GM21717 (cell line): ENCODE results near the gene GOLGA8A.
A peak's percentile ranks its signal among the peaks of the same experiment; 100 is the strongest.
"Not testable (repeated sequence)": the region's sequence is repeated elsewhere in the genome, so short reads cannot be mapped to it uniquely, and the experiment has no call there.

ENCODE experiments used
- ATAC-seq: cut with Tn5 transposase; IDR thresholded peaks from one replicate; pipeline ENCODE4 v1.9.1; 2021; ENCODE audit warnings: mild to moderate bottlenecking, moderate library complexity; ENCODE audit not compliant: unreplicated experiment

Gene GOLGA8A

DNA sequence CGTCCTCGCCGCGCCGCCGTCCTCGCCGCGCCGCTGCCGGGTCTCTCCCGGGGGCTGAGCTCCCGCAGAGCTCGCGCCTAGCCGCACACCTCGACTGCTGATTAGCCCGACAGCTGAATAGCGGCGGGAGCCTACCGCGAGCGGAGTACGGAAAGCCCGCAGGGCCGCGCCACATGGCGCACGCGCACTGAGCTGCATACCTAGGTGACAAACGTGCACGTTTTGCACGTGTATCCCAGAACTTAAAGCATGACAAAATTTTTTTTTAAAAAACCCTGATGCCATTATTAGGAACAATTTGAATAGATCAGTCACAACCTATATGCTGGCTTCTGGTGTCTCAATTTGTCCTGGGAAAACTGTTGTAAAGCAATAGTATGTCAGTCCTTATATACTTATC is at the start of gene GOLGA8A:
GOLGA8A (minus strand) TSS at position 122 of the 400 bp plus-strand sequence. CDS start 48,117 bp downstream, outside the sequence.
- no peak for ATAC-seq

GRCh38 chr15:34483644-34484043 is 46.0 kb upstream of the GOLGA8A start:
- no peak for ATAC-seq

DNA sequence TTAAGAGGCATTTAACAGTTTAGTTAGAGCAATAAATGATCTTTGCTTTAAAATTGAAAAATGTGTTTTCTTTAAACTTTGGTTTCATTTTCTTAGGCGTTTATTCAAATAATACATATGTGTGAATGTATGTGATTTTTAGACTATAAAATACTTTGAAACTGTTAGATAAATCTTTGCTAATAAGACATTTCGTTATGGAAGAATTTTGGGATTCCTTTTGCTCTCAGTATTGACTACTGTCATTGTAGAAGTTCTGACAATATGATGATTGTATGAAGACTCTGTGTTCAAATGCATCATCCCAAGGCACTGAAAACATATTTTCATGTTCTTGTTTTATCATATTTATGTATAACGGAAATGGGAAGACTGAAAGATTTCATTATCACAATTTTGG is 43.8 kb upstream of the GOLGA8A start:
- ATAC-seq = no peak

- ATAC-seq = no peak
Observed at GRCh38 chr15:34473840-34474239, 36.2 kb upstream of the GOLGA8A start.

DNA sequence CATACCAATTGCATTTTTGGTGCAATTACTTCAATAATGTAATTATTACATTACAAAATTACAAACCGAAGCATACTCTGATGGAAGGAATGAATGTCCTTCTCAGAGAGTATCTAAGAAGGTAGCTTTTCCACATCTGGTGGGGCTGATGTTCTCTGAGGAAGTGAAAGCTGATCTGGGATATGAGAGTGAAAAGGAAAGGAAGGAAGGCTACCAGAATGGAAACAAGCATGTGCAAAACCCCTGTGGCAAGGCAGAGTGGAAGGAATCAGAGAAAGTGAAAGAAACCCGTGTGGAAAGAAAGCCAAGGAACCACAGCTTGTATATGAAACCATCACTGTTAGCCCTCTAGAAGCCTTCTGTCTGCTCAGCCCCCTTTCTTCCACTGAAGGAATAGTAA is 35.3 kb upstream of the GOLGA8A start:
- ATAC-seq = no peak

DNA sequence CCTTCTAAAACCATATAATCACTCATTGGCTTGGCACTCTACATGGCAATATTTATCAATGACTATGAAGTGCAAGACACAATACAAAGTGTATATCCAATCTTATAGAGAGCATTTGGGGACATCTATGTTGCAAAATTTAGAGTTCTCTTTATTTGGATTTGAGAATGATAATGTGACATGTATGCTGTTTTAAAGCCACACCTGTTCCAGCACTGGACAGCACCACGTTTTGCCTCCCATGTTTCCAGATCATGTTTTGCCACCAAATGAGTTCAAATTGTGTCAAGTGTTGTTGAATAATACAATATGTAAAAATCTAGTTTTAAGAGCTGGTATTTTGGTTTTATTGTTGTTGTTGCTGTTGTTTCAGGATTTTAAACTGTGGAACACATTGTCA is 33.3 kb upstream of the GOLGA8A start:
- ATAC-seq = no peak

DNA sequence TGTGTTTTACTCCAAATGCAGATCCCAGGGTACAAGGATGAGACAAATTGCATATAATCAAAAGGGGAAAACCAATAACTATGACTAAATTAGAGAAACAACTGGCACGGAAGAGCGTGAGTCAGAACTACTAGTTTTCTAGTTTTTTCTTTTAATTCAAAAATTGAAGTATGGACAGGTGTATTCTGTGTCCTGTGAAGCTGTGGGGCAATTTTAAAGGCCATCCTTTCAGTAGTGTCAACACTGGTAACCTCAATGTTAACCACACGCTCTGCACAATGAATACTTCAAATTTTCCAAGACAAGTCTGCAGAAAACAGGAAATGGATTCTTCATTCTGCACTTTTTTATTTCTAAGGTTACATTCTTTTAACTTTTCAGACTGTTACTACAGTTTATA is 32.5 kb upstream of the GOLGA8A start:
- no peak for ATAC-seq

DNA sequence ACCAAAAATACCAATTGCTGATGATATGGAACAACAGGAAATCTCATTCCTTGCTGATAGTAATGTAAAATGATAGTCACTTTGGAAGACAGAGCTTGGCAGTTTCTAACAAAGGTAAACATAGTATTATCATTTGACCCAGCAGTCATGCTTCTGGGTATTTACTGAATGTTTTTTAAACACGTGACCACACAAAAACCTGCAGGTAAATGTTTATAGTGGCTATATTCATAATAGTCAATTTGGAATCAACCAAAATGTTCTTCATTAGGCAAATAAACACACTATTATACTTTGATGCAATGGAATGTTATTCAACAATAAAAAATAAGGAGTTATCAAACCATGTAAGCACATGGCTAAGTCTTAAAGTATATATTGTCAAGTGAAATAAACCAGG is 24.1 kb upstream of the GOLGA8A start:
- no peak for ATAC-seq

DNA sequence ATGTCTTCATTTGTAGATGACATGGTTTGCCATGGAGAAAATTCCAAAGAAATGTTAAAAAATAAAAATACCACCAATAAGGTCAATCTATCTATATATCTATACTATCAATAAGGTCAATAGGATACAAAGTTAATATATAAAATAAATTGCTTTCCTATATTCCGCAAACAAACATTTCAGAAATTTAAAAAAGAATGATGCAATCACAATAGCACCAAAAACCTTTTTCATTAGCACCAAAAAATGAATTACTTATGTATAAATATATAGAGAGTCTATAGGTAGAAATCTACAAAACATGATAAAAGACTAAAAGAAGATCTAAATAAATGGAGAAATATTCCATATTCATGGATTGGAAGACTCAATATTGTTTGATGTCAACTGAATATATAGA is 22.8 kb upstream of the GOLGA8A start:
- ATAC-seq = no peak

GRCh38 chr15:34456658-34457057 is 19.1 kb upstream of the GOLGA8A start:
- no peak for ATAC-seq

GRCh38 chr15:34442891-34443290 is 5.3 kb upstream of the GOLGA8A start:
- no peak for ATAC-seq

DNA sequence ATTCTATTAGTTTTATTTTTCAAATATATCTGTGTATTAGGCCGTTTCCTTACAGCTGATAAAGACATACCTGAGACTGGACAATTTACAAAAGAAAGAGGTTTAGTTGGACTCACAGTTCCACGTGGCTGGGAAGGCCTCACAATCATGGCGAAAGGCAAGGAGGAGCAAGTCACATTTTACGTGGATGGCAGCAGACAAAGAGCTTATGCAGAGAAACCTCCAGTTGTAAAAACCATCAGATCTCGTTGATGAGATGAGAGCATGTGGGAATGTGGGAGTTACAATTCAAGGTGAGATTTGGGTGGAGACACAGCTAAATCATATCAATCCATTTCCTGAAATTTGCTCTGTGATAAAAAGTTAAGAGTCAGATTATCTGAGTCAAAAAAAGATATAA is 2.3 kb upstream of the GOLGA8A start:
- no peak for ATAC-seq

DNA sequence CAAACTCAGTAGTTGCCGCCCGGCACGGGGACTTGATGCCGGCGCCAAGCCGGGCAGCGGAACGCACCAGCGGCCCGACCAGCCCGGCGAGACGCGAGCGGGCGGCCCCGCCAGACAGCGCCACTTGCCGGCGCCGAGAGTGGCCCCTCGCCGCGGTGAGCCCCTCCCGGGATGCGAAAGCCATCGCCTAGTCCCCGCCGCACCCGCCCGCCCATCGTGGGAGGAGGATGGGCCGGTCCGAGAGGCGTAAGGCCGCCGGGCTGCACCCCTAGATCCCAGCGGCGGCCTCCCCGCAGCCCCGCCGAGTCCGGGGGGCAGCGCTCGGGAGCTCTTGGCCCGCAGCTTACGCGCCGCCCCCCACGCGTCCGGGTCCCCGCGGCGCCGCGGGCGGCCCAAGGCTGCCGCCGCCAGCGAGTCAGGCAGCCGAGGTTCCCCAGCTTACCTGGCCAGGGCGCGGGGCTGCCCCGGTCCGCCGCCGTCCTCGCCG is 609 bp downstream of the GOLGA8A start:
- peak; percentile 49 for ATAC-seq

DNA sequence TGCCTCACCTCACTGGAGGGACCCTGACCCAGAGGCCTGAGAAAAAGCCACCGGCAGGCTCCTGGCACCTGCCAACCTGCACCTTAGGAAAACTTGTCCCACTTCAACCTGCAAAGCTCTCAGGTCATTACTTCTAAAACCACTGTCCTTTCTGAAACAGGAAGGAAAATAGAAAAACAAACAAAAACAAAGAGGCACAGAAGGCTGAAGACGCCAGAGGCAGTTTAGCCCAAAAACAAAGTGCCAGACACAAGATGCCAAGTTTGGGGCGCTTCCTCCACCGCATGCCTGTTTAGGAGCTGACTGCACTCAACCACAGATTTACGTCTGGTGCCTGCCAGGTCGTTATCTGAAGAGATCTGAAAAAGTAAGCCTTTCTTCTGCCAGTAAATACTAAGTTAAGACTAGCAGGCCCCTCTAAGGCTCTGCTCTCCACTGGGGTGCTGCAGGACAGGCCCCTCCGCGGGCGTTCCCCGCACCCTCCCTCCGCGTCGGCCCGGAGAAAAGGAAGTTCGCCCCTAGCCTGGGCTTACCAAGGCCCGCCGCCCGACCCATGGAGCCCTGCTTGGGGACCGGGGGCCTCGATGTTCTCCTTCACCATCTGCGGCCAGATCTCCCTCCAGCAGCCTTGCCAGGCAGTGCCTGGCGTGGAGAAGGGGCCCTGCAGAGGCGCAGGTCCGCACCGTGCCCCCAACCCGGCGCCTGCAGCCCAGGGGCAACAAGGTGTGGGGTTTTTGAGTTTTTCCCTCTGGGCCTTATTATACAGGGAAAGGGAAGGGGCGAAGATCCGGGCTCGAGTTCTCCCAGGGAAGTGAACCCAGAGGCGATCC is 1.3 kb downstream of the GOLGA8A start:
- ATAC-seq = peak; percentile 43

DNA sequence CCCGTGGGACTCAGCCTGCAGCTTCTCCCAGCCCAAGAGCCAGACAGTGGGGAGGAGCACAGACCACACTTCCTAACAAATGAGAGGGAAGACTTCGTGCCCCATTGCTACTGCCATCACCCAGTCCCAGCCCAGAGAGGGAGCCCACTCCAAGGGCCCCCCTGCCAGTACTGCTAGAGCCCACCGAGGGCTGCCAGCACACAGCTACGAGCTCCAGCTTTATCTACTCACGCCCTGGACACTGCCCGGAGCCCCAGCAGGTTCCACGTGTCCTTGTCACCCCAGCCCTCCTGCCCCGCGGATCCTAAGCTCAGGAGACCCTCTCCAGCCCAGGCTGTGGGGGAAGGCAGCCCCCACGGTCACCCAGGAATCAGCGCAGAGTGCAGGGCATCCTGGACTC is 1.9 kb downstream of the GOLGA8A start:
- ATAC-seq = no peak

GRCh38 chr15:34434627-34435305 is 2.8 kb downstream of the GOLGA8A start:
- no peak for ATAC-seq

- ATAC-seq = not testable (repeated sequence)
Observed at GRCh38 chr15:34433956-34434626, 3.5 kb downstream of the GOLGA8A start.

- ATAC-seq = not testable (repeated sequence)
Observed at GRCh38 chr15:34430642-34431041, 7.0 kb downstream of the GOLGA8A start.

GRCh38 chr15:34423425-34424090 is 14.1 kb downstream of the GOLGA8A start:
- not testable (repeated sequence) for ATAC-seq

DNA sequence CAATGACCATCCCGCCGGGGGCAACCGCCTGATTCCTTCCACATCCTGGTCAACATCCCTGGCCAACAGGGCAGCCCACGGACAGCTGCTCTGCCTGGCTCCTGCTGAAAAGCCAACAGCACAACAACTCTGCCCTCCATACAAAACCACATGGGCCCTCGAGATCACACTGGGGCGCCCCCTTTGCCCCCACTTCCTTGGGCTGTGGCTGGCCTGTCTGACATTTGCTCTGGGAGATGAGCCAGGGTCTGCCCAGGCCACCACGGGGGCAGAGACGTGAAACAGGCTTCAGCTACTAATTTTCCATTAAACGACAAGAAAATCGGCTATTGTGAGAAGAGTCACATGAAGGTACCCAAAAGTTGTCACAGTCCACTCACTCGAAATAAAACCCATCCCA is 16.7 kb downstream of the GOLGA8A start:
- not testable (repeated sequence) for ATAC-seq

GRCh38 chr15:34418435-34418834 is 19.2 kb downstream of the GOLGA8A start:
- ATAC-seq = not testable (repeated sequence)
